ENCODE measurements around the gene CSF1. TPM values are rescaled to one million over a fixed set of nuclear protein-coding genes. Genes with fewer than 3 reads are reported as not detected.
A peak's percentile ranks its signal among the peaks of the same experiment; 100 is the strongest.

CSF1 gene
- polyA plus RNA-seq, 1 of the 3 experiments (the other 2 are of a cell fraction), result 31.9 TPM

DNA sequence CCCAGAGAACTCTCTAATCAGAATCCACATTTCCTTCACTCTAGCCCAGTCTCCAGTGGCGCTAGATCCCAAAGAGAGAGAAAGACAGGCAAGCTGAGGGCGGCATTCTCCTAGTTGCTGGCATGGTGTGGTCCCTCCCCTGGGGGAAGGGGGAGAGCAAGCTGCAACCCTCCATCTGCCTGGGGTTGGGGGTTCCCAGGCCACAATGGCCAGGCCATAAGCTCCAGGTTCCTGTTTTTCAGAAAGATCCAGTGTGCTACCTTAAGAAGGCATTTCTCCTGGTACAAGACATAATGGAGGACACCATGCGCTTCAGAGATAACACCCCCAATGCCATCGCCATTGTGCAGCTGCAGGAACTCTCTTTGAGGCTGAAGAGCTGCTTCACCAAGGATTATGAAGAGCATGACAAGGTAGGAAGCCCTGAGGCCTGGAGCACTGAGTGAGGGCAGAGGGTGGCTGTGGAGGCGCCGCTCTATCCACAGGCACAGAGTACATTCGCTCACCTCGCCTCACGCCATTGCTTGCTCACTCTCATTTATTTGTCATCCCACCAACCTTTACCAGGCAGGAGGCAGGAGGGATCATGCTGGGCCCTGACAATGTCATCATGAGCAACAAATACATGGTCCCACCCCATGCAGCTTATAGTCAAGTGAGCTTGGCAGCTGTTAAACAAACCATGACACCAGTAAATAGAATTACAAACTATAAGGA is 6.6 kb downstream of the CSF1 start:
- Histone ChIP-seq H3K9me2 (no peaks in the 10 kb centered on the region), H3K4me3 (ENCODE audit: low read depth in 2 of 2, low read length in 1 of 2) (no peak overlapping the region), H3K9me3 (no peaks in the 10 kb centered on the region), H3K9ac (no peak overlapping the region), H2AFZ (ENCODE audit: low read depth) (no peak overlapping the region), H3K27me3 (ENCODE audit: insufficient read depth) (no peaks in the 10 kb centered on the region), H3K79me2 (ENCODE audit: insufficient read depth) (peaks cover 18% of the 10 kb centered on the region), H3K4me2 (no peak overlapping the region), H3K27ac (ENCODE audit: low read depth in 2 of 2, low read length in 1 of 2) (no peak overlapping the region), H4K20me1 (ENCODE audit: insufficient read depth) (peaks cover 14% of the 10 kb centered on the region; the same call in 1 of the 2 replicates), H3F3A (replicated peaks; ENCODE audit: insufficient read depth) (no peaks in the 10 kb centered on the region), H3K4me1 (ENCODE audit: control insufficient read depth in 1 of 2, insufficient read depth in 2 of 2, low read depth in 1 of 2, low read length in 1 of 2) (peaks cover 3 to 21% of the 10 kb centered on the region in 2 experiments; a peak in 2 of 4 replicates), H3K36me3 (replicated peaks in 1 of 2; ENCODE audit: control insufficient read depth in 1 of 2, insufficient read depth in 2 of 2, low read length in 1 of 2) (peaks cover 4 to 28% of the 10 kb centered on the region in 2 experiments)
- ChIA-PET POLR2A (no interaction called here), CTCF (interaction anchor here (0.8 to 2.0 kb wide), 4 partner anchors 9 to 144 kb away, joined by 3 to 8 read pairs (median 4); no protein-coding TSS in a partner anchor)
- no peak for TF ChIP-seq RAD21 (IDR thresholded peaks at IDR 0.05; ENCODE audit: low read length)
- no peak for TF ChIP-seq TCF12 (IDR thresholded peaks at IDR 0.05)
- TF ChIP-seq, protein P1, sequence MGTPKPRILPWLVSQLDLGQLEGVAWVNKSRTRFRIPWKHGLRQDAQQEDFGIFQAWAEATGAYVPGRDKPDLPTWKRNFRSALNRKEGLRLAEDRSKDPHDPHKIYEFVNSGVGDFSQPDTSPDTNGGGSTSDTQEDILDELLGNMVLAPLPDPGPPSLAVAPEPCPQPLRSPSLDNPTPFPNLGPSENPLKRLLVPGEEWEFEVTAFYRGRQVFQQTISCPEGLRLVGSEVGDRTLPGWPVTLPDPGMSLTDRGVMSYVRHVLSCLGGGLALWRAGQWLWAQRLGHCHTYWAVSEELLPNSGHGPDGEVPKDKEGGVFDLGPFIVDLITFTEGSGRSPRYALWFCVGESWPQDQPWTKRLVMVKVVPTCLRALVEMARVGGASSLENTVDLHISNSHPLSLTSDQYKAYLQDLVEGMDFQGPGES (IDR thresholded peaks at IDR 0.05; ENCODE audit: low read depth, low read length), result no peak
- TF ChIP-seq NRF1 (IDR thresholded peaks at IDR 0.05; ENCODE audit: low read depth, low read length), result no peak
- TF ChIP-seq CTCF (IDR thresholded peaks at IDR 0.05), result no peak
- TF ChIP-seq MXI1 (IDR thresholded peaks at IDR 0.05; ENCODE audit: low read depth, low read length), result no peak
- no peak for TF ChIP-seq JUND (IDR thresholded peaks at IDR 0.05)
- WGBS (ENCODE audit: low lambda C conversion rate), result 84% methylated on average over 2 of the region's 9 CpGs
- DNase-seq, result no peak

DNA sequence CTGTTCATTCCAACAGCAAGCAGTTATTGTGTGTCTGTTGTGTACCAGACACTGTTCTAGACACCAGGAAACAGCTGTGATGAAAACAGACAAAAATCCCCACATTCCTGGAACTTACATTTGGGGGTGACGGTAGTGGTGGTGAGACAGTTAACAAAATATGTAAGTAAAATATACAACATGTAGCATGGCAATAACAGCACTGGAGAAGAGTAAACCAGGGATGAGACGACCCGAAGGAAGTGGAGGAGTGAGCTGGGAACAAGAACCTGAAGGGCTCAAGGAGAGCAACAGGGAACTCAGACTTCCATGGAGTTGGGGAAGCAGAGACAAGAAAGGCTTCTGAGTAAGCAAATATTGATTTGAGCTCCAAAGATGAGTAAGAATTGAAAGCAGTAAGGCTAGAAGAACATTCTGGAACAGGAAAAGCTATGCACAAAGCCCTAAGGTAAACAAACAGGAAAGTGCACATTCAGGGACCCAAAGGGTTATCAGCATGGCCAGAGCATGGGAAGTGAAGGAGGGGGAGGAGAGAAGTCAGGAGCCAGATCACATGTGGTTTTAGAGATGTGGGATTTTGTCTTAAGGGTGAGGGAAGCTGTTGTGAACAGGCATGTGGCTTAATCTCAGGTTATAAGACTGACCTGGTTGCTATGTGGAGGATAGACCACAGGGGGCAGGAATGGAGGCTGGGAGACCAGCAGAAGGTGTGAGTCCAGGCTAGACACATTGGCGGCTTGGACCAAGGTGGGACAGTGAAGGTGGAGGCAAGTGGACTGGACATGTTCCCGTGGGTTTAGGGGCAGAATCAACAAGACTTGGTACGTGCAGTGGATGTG is 7.3 kb downstream of the CSF1 start:
- no peak overlapping the region for H3K9ac ChIP-seq
- H3F3A ChIP-seq (replicated peaks; ENCODE audit: insufficient read depth), result no peaks in the 10 kb centered on the region
- no peaks in the 10 kb centered on the region for H3K27me3 ChIP-seq (ENCODE audit: insufficient read depth)
- H3K27ac ChIP-seq (ENCODE audit: low read depth in 2 of 2, low read length in 1 of 2), result no peak overlapping the region
- peaks cover 11% of the 10 kb centered on the region for H3K79me2 ChIP-seq (ENCODE audit: insufficient read depth)
- WGBS (ENCODE audit: low lambda C conversion rate), result 84% methylated on average over 6 of the region's 6 CpGs
- no peaks in the 10 kb centered on the region for H3K9me2 ChIP-seq
- peaks cover 4 to 35% of the 10 kb centered on the region in 2 experiments for H3K36me3 ChIP-seq (replicated peaks in 1 of 2; ENCODE audit: control insufficient read depth in 1 of 2, insufficient read depth in 2 of 2, low read length in 1 of 2)
- H4K20me1 ChIP-seq (ENCODE audit: insufficient read depth), result peaks cover 14% of the 10 kb centered on the region; the same call in 1 of the 2 replicates
- no peak for DNase-seq
- H3K4me2 ChIP-seq, result no peak overlapping the region
- peak; percentile 15; the same call in 1 of the 2 replicates for TF ChIP-seq CTCF (IDR thresholded peaks at IDR 0.05)
- TF ChIP-seq GATA2 (CRISPR knock-in tag; IDR thresholded peaks at IDR 0.05), result no peak
- TF ChIP-seq NRF1 (IDR thresholded peaks at IDR 0.05; ENCODE audit: low read depth, low read length), result no peak
- POLR2A ChIA-PET, result no interaction called here
- CTCF ChIA-PET, result interaction anchor here (1.0 to 2.0 kb wide), 3 partner anchors 65 to 145 kb away, joined by 3 to 8 read pairs (median 4); partner anchors contain the start of gene AHCYL1
- no peak overlapping the region for H2AFZ ChIP-seq (ENCODE audit: low read depth)
- H3K4me1 ChIP-seq (ENCODE audit: control insufficient read depth in 1 of 2, insufficient read depth in 2 of 2, low read depth in 1 of 2, low read length in 1 of 2), result peaks cover 2 to 15% of the 10 kb centered on the region in 2 experiments; a peak in 2 of 4 replicates
- H3K4me3 ChIP-seq (ENCODE audit: low read depth in 2 of 2, low read length in 1 of 2), result no peak overlapping the region
- no peaks in the 10 kb centered on the region for H3K9me3 ChIP-seq

Data from SK-N-SH (cell line).